Mesenteric fat pad (tissue), 1 donor: ENCODE results near the gene ARHGEF7. TPM values are rescaled to one million over a fixed set of nuclear protein-coding genes. Genes with fewer than 3 reads are reported as not detected.

Experiments used
- DNase-seq: peaks from one replicate; pipeline ENCODE4 v3.0.0-alpha.2; 2020; ENCODE audit warnings: low spot score
- total RNA-seq: library from RNA; stranded (reverse); fragmentation: NEBNext Ultra II Directional; extraction: Animal tissue kit (Norgen Biotek cat#: 25700); gene quantifications from one replicate; pipeline ENCODE4 v1.2.1, GENCODE V29; 2021
- donor health status: DM: yes; HTN: yes; CAD: no.

The ARHGEF7 gene
- total RNA-seq, 1 donor from 2014 or later = 95.6 TPM

- DNase-seq = no peak
Measured at GRCh38 chr13:111111376-111111937, 3.7 kb upstream of the ARHGEF7 start.

- no peak for DNase-seq
Measured at GRCh38 chr13:111112196-111112595, 2.9 kb upstream of the ARHGEF7 start.

GRCh38 chr13:111114362-111115060, 599 bp upstream of the ARHGEF7 start:
- no peak for DNase-seq

DNA sequence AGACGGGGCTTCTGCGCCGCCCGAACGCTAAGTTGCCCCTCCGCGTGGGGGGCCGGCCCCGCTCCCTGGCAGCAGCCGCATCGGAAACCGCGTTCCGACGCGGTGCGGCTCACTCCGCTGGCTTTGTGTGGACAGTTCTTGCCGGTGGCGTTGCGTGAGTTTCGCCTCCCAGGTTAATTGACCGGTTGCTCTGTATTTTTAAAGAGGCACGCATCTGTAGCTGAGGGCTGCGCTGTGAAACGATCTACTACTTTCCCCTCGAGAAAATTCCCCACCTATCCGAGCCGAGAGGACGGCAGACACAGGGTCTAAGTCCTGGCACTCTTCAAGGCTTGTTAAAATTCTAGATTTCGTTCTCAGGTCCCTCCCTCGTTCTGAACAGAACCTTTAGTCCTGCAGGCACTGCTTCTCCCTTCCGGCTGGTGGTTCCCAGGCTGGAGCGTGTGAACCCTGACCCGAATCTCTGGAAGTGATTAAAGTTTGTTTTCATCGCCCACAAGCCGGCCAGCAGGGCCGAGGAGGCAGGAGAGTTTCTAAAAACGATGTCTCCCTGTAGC, 933 bp downstream of the ARHGEF7 start:
- DNase-seq = no peak

DNA sequence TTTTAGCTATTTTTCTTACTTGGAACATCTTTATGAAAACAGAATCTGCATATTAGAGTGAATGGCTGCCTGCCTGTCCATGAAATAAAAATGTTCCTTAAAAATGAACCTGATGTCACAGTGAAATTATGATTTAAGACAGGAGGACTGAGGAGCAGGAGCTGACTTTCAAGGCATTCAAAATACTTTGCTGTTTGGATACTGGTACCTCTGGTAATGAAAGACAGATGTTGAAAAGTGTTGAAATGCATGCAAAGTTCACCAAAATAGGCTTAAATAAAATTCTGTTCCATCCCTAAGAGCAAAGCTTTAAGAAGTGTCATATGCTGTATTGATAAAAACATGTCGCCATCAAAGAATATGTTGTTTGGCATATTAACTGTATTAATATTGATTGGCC, 1.7 kb downstream of the ARHGEF7 start:
- no peak for DNase-seq

- DNase-seq = no peak
Measured at GRCh38 chr13:111117289-111117688, 2.2 kb downstream of the ARHGEF7 start.

- no peak for DNase-seq
Measured at GRCh38 chr13:111117961-111118360, 2.9 kb downstream of the ARHGEF7 start.

DNA sequence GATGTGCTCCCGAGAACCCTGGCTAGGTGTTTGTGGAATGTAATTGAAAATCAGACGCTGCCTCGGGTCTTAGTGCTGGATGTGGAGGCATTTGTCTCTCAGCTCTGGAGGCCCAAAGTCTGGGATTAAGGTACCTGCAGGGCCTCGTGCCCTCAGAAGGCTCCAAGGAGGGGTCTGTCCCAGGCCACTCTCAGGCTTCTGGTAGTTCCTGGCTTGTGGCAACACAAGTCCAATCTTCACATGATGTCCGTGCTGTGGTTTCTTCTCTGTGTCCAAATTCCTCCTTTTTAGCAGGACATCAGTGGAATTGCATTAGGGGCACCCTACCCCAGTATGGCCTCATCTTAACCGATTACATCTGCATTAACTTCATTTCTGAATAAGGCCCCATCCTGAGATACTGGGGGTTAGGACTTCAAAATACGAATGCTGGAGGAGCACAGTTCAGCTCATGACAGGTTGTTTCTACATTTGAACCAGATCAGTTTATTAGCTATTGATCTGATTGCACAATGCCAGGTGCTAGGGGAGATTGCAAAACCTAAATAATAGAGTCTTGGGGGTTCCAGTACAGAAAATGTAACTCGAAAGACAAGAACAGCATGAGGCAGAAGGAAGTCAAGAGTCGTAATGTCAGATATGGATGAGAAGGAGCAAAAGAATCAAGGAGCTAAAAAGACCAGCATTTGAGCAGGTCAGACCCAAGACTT, 3.9 kb downstream of the ARHGEF7 start:
- DNase-seq = no peak

- DNase-seq = no peak
Measured at GRCh38 chr13:111119966-111120365, 4.9 kb downstream of the ARHGEF7 start.

DNA sequence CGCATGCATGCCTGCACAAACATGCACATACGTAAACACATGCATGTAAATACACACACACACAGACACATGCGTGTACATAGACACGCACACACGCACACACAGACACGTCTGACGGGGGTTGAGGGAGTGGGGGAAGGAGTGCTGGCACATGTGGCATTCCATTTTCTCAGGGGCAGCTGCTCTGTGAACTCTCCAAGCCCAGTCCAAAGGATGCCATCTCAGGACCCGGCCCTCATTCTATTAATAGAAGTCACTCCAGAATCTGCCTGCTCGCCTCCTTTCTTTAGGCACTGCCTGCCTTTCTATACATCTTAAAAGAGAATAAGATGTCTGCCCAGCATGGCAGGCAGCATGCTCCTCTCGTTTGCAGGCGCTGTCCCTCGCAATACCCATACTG, 5.3 kb downstream of the ARHGEF7 start:
- no peak for DNase-seq

DNA sequence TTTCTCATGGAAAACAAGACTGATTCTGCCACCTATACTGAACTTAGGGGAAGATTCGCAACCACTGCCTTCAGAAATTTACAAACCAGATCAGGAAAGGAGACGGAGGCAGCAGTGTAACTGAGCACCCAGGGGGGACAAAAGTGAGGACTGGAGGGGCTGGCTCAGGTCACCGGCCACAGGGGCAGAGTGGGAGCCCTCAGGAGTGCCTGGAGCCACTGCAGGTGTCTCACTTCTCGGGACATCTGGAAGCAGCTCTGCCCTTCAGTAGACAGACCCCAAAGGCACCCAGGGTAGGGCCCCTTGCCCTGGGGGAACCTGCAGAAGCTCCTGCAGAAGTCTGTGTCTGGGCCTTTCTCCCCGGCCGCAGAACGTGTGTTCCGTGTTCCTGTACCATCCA, 5.8 kb downstream of the ARHGEF7 start:
- no peak for DNase-seq

GRCh38 chr13:111121506-111121905, 6.4 kb downstream of the ARHGEF7 start:
- DNase-seq = no peak

DNA sequence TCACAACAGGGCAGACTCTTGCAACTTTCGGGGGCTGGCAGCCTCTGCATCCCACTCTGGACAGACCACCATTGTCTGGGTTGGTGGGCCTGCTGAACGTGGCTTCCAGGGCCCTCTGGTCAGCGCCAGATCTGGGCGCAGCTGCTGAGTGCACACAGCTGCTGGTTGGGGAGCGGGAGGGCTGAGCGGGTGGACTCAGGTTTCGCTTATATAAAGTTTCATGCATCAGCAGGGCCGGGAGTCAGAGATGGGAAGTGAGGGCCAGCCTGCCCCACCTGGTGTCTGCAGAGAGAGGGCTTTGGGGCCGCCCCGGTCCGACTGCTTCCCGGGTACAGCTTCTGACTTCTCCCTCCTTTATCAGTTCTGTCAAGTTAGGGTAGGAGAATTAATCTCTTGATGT, 6.9 kb downstream of the ARHGEF7 start:
- DNase-seq = no peak

DNA sequence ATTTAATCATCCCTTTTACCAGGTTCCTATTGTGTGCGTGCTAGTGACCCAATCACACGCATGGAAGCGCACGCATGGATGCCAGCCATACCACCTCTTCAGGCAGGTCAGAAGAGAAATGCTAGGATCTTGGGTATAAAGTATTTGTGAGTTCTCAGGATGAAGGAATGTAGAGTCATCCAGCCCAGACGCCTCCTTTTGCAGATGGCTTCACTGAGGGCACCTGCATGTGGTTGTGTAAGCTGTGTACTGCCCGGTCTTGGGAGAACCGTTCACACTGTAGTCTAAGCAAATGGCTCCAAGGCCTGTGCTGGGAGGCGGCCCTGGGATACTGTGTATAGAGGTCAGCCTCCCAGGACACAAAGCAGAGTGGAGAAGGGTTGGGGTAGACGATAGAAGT, 7.5 kb downstream of the ARHGEF7 start:
- no peak for DNase-seq

DNA sequence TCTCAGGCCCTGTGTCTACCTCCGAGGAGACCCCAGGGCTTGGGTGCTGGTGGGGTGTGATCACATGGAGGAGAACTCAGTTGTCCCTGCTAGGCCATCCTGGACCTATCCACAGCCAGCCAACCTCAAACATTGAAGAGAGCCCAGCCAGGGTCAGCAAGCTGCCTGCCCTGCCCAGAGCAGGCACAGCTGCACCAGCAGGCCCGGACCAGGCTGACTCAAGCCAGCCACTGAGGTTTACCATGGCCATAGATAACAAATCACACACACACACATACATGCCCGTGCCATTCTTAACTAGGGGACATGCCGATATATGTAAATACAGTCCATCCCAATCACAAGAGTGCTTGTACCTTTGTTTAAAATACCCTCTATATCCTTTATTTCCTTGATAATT, 8.1 kb downstream of the ARHGEF7 start:
- no peak for DNase-seq

GRCh38 chr13:111123649-111124048, 8.5 kb downstream of the ARHGEF7 start:
- no peak for DNase-seq

DNA sequence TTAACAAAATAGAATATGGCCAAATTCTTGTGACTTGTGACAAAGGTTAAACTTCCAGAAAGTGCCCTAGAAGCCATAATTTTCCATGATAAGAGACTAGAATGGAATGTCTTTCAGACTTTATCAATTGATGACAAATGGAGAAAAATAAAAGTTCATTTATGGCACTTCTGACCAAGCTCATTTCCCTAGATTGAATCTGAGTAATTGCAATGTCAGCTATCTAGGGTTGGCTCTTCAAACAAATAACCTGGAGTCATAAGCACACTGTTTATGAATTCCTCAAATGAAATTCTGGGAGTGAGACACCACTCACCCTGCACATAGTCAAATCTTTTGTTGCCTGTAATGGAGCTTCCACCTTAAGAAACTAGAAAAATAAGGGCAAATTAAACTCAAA, 11.4 kb downstream of the ARHGEF7 start:
- DNase-seq = no peak

DNA sequence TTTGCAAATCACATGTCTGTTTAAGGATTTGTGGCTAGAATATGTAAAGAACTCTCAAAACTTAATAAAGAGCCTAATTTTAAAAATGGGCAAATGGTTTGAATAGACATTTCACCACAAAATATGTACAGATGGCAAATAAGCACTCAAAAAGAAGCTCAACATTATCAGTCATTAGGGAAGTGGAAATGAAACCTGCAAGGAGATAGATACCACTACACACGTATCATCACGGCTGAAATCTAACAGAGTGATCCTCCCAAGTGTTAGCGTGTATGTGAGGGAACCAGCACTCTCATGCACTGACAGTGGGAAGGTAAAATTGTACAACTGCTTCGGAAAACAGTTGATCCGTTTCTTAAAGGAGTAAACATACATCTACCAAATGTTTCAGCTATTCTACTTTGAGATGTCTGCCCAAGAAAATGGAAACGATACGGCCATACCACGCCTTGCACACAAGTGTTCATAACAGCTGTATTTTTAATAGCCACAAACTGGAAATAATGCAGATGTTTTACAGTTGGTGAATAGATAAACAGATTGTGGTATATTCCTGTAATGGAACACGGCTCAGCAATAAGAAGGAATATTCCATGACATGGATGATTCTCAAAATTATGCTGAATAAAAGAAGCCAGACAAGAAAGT, 14.5 kb downstream of the ARHGEF7 start:
- DNase-seq = no peak

DNA sequence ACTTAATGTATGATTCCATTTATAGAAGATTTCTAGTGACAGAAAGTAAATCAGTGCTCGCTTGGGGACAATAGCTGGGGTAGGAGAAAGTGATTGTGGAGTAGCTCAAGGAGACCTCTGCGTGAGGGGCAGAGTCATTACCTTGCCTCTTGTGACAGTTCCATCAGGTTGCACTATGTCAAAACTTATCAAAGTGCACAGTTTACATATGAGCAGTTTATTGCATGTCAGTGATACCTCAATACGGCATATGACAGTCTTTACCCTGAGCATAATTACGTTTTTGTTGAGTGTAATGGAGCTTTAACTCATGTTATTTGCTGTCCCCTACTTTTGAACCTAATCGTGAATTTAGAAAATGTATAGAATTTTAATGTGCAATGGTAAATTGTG, 15.0 kb downstream of the ARHGEF7 start:
- DNase-seq = no peak

DNA sequence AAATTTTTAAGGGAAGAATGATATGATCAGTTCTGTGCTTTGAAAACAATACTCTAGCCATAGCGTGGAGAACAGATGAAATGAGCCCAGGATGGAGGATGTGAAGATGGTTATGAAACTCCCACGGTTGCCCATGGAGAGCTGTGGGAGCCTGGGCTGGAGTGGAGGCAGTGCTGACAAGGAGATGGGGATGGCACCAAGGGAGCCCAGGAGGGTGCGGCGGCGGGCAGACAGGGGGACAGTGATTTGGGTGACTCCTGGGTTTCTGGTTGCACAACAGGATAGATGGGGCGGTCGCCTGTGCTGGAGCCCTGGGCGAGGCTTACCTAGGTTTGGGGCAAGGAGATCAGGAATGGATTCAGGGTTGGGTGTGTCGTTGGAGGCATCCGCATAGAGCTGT, 15.9 kb downstream of the ARHGEF7 start:
- DNase-seq = no peak

- no peak for DNase-seq
Measured at GRCh38 chr13:111131611-111132010, 16.5 kb downstream of the ARHGEF7 start.

- no peak for DNase-seq
Measured at GRCh38 chr13:111132948-111133347, 17.8 kb downstream of the ARHGEF7 start.
